ENCODE data around the gene KIRREL1.
A peak's percentile ranks its signal among the peaks of the same experiment; 100 is the strongest.

GRCh38 chr1:158035976-158036583 lies 42.6 kb downstream of the KIRREL1 start:
- TF ChIP-seq, protein P1, sequence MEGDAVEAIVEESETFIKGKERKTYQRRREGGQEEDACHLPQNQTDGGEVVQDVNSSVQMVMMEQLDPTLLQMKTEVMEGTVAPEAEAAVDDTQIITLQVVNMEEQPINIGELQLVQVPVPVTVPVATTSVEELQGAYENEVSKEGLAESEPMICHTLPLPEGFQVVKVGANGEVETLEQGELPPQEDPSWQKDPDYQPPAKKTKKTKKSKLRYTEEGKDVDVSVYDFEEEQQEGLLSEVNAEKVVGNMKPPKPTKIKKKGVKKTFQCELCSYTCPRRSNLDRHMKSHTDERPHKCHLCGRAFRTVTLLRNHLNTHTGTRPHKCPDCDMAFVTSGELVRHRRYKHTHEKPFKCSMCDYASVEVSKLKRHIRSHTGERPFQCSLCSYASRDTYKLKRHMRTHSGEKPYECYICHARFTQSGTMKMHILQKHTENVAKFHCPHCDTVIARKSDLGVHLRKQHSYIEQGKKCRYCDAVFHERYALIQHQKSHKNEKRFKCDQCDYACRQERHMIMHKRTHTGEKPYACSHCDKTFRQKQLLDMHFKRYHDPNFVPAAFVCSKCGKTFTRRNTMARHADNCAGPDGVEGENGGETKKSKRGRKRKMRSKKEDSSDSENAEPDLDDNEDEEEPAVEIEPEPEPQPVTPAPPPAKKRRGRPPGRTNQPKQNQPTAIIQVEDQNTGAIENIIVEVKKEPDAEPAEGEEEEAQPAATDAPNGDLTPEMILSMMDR (conservative IDR thresholded peaks at IDR 0.05 in 1 of 2, IDR thresholded peaks at IDR 0.05 in 1 of 2; ENCODE audit: extremely low read depth in 1 of 2, insufficient read depth in 1 of 2, low read depth in 1 of 2, low read length in 2 of 2) = peak; percentile 70 to 72
- no peak for TF ChIP-seq EZH2 (IDR thresholded peaks at IDR 0.05; ENCODE audit: borderline replicate concordance, low read length)

All from mammary epithelial cell (primary cell).